Measurements from ENCODE around the gene ARAP2.

ARAP2 gene

DNA sequence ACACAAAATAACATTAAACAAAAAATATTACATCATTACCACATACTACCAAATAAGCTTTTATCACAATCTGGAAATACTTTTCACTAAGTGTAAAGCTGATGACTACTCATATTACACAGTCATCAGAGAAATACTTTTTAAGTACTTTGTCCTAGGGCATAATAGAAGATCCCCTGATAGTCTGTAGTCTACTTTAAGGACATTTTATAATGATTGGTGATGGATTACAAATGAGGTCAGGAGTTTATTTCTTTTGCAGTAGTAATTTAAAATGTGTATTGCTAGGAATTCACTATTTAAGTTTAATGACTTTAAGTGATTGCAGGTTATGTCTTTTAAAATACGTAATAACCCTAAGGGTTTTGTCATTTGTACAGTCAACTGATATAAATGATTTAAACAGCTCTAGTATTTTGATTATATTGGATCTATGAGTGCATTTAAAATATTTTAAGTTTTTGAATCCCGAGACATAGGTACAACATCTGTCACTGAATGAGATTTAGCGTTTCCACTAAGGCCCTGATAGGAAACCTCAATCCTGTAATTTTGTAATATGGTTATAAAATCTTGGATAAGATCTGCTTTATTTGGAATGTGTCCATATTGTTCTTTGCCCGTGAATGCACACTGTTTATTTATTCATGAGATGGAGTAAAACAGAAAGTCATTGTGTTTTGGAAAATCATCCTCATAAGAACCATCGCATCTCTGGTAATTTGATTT lies 189.5 kb downstream of the ARAP2 start (continued):
- TF ChIP-seq, protein P1, sequence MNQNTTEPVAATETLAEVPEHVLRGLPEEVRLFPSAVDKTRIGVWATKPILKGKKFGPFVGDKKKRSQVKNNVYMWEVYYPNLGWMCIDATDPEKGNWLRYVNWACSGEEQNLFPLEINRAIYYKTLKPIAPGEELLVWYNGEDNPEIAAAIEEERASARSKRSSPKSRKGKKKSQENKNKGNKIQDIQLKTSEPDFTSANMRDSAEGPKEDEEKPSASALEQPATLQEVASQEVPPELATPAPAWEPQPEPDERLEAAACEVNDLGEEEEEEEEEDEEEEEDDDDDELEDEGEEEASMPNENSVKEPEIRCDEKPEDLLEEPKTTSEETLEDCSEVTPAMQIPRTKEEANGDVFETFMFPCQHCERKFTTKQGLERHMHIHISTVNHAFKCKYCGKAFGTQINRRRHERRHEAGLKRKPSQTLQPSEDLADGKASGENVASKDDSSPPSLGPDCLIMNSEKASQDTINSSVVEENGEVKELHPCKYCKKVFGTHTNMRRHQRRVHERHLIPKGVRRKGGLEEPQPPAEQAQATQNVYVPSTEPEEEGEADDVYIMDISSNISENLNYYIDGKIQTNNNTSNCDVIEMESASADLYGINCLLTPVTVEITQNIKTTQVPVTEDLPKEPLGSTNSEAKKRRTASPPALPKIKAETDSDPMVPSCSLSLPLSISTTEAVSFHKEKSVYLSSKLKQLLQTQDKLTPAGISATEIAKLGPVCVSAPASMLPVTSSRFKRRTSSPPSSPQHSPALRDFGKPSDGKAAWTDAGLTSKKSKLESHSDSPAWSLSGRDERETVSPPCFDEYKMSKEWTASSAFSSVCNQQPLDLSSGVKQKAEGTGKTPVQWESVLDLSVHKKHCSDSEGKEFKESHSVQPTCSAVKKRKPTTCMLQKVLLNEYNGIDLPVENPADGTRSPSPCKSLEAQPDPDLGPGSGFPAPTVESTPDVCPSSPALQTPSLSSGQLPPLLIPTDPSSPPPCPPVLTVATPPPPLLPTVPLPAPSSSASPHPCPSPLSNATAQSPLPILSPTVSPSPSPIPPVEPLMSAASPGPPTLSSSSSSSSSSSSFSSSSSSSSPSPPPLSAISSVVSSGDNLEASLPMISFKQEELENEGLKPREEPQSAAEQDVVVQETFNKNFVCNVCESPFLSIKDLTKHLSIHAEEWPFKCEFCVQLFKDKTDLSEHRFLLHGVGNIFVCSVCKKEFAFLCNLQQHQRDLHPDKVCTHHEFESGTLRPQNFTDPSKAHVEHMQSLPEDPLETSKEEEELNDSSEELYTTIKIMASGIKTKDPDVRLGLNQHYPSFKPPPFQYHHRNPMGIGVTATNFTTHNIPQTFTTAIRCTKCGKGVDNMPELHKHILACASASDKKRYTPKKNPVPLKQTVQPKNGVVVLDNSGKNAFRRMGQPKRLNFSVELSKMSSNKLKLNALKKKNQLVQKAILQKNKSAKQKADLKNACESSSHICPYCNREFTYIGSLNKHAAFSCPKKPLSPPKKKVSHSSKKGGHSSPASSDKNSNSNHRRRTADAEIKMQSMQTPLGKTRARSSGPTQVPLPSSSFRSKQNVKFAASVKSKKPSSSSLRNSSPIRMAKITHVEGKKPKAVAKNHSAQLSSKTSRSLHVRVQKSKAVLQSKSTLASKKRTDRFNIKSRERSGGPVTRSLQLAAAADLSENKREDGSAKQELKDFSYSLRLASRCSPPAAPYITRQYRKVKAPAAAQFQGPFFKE (tag by site-specific recombination; IDR thresholded peaks at IDR 0.05; ENCODE audit: borderline replicate concordance) = no peak
- TF ChIP-seq SP7 (tag by site-specific recombination; IDR thresholded peaks at IDR 0.05) (peak; percentile 67), ELK4 (IDR thresholded peaks at IDR 0.05; ENCODE audit: borderline replicate concordance, low read depth, low read length) (no peak), ZNF423 (tag by site-specific recombination; IDR thresholded peaks at IDR 0.05) (no peak), ZNF624 (tag by site-specific recombination; IDR thresholded peaks at IDR 0.05) (no peak), ZNF121 (tag by site-specific recombination; IDR thresholded peaks at IDR 0.05) (no peak), ZBTB7A (tag by site-specific recombination; IDR thresholded peaks at IDR 0.05; ENCODE audit: low read depth) (no peak), ZSCAN30 (tag by site-specific recombination; IDR thresholded peaks at IDR 0.05) (no peak), FEZF1 (tag by site-specific recombination; IDR thresholded peaks at IDR 0.05) (peak; percentile 78), ZNF521 (tag by site-specific recombination; IDR thresholded peaks at IDR 0.05) (no peak), ZNF221 (tag by site-specific recombination; IDR thresholded peaks at IDR 0.05; ENCODE audit: borderline replicate concordance) (no peak), ZNF23 (tag by site-specific recombination; IDR thresholded peaks at IDR 0.05; ENCODE audit: borderline replicate concordance) (no peak), ZNF530 (tag by site-specific recombination; IDR thresholded peaks at IDR 0.05; ENCODE audit: low read depth) (no peak), ZNF146 (tag by site-specific recombination; IDR thresholded peaks at IDR 0.05) (no peak), IKZF3 (tag by site-specific recombination; IDR thresholded peaks at IDR 0.05) (no peak), ZNF792 (tag by site-specific recombination; IDR thresholded peaks at IDR 0.05) (no peak), ZNF843 (tag by site-specific recombination; IDR thresholded peaks at IDR 0.05) (peak; percentile 94), ZNF549 (tag by site-specific recombination; IDR thresholded peaks at IDR 0.05) (no peak), ZNF292 (tag by site-specific recombination; IDR thresholded peaks at IDR 0.05; ENCODE audit: borderline replicate concordance, low read depth) (no peak), ZNF433 (tag by site-specific recombination; IDR thresholded peaks at IDR 0.05; ENCODE audit: low read depth) (no peak), HOXC10 (CRISPR knock-in tag; IDR thresholded peaks at IDR 0.05) (no peak), ZFP41 (tag by site-specific recombination; IDR thresholded peaks at IDR 0.05; ENCODE audit: borderline replicate concordance) (no peak), ZNF837 (tag by site-specific recombination; IDR thresholded peaks at IDR 0.05) (no peak), PRDM6 (tag by site-specific recombination; IDR thresholded peaks at IDR 0.05) (peak; percentile 92), OSR2 (tag by site-specific recombination; IDR thresholded peaks at IDR 0.05) (peak; percentile 90), ATF2 (tag by site-specific recombination; IDR thresholded peaks at IDR 0.05; ENCODE audit: low read depth) (peak; percentile 86)
- TF ChIP-seq, protein P2, sequence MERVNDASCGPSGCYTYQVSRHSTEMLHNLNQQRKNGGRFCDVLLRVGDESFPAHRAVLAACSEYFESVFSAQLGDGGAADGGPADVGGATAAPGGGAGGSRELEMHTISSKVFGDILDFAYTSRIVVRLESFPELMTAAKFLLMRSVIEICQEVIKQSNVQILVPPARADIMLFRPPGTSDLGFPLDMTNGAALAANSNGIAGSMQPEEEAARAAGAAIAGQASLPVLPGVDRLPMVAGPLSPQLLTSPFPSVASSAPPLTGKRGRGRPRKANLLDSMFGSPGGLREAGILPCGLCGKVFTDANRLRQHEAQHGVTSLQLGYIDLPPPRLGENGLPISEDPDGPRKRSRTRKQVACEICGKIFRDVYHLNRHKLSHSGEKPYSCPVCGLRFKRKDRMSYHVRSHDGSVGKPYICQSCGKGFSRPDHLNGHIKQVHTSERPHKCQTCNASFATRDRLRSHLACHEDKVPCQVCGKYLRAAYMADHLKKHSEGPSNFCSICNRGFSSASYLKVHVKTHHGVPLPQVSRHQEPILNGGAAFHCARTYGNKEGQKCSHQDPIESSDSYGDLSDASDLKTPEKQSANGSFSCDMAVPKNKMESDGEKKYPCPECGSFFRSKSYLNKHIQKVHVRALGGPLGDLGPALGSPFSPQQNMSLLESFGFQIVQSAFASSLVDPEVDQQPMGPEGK (tag by site-specific recombination; IDR thresholded peaks at IDR 0.05) = no peak

Measured in HEK293 (cell line).